K562 (cell line): ENCODE results near the gene CTSK. TPM values are rescaled to one million over a fixed set of nuclear protein-coding genes. Genes with fewer than 3 reads are reported as not detected.
"Not testable (repeated sequence)": the region's sequence is repeated elsewhere in the genome, so short reads cannot be mapped to it uniquely, and the experiment has no call there.

Experiments used
- ATAC-seq: fragments of 200-7000 bp; cut with Tn5 transposase; 3 replicates; pipeline ENCODE4 v1.9.1; 2020; ENCODE audit warnings: moderate library complexity
- BruUV-seq: library from RNA; stranded (reverse); fragments of 400-500 nt; replicated peaks from 2 replicates; lab custom pipeline; 2021; lab: Mats Ljungman, UMichigan
- CTCF ChIA-PET: fragments of 300-600 bp; formaldehyde crosslinking; extraction: SDS; loops from one replicate; lab custom pipeline; 2021; ENCODE audit warnings: low intra/inter-chr PET ratio; lab: Yijun Ruan, JAX
- POLR2A ChIA-PET: fragments of 300-600, 350-650 bp; sonication (Branson Sonifier 250); formaldehyde crosslinking; extraction: SDS; loops from one replicate; lab custom pipeline; 2021; ENCODE audit warnings: antibody characterized with exemption, inconsistent platforms; lab: Yijun Ruan, JAX
- DNase-seq, 4 experiments: peaks; one replicate each; pipeline versions ENCODE4 v3.0.0 to v3.0.0-alpha.2; 2011 to 2018; ENCODE audit warnings: low spot score in 3 of 4, mixed read lengths in 3 of 4; ENCODE audit errors: extremely low read depth in 1 of 4
- FAIRE-seq: peaks from 2 replicates; lab custom pipeline; 2011; peaks lifted over from hg19 to GRCh38; lab: Jason Lieb, UNC
- H2AFZ ChIP-seq: 2 replicates; pipeline ENCODE4 v1.6.0; 2011; ENCODE audit warnings: low read depth, low read length, control low read depth, inconsistent platforms
- H3K27ac ChIP-seq: fragments of 200-600 bp; 3 replicates; pipeline ENCODE4 v1.8.0; 2011; ENCODE audit warnings: low read depth, mild to moderate bottlenecking, control low read depth, inconsistent platforms, low read length, moderate library complexity, mixed read lengths; ENCODE audit errors: extremely low read depth
- H3K27me3 ChIP-seq, 2 experiments: fragments of 300-600 bp in 1 of 2; 2 replicates in 1 of 2; 3 replicates in 1 of 2; pipeline versions ENCODE4 v1.6.0 to v1.8.0; 2011; ENCODE audit warnings: inconsistent platforms in 2 of 2, low read length in 2 of 2, mild to moderate bottlenecking in 1 of 2, mixed read lengths in 1 of 2, moderate library complexity in 1 of 2; ENCODE audit not compliant: control insufficient read depth in 2 of 2, insufficient read depth in 2 of 2
- H3K36me3 ChIP-seq: fragments of 300-600 bp; 3 replicates; pipeline ENCODE4 v1.8.0; 2011; ENCODE audit warnings: mild to moderate bottlenecking, low read length, inconsistent platforms; ENCODE audit not compliant: control insufficient read depth, insufficient read depth
- H3K4me1 ChIP-seq, 2 experiments: fragments of 200-600 bp in 1 of 2; replicated peaks in 1 of 2; 2 replicates in 1 of 2; 3 replicates in 1 of 2; pipeline versions ENCODE4 v1.5.1 to v1.8.0; 2011; ENCODE audit warnings: inconsistent platforms in 2 of 2, low read length in 2 of 2, mild to moderate bottlenecking in 1 of 2, mixed read lengths in 1 of 2, moderate library complexity in 1 of 2; ENCODE audit not compliant: control insufficient read depth in 2 of 2, insufficient read depth in 2 of 2
- H3K4me2 ChIP-seq: 2 replicates; pipeline ENCODE4 v1.6.1; 2011; ENCODE audit warnings: low read length, control low read depth, inconsistent platforms, mixed read lengths; ENCODE audit not compliant: insufficient read depth
- H3K4me3 ChIP-seq: fragments of 200-600 bp; sonication (generic), shearing (Covaris generic); 2 replicates; pipeline ENCODE4 v1.5.1; 2016; ENCODE audit warnings: control low read depth, inconsistent platforms
- H3K79me2 ChIP-seq: fragments of 200-600 bp; 3 replicates; pipeline ENCODE4 v1.8.0; 2011; ENCODE audit warnings: low read length, inconsistent platforms; ENCODE audit not compliant: control insufficient read depth, insufficient read depth
- H3K9ac ChIP-seq, 2 experiments: 2 replicates each; pipeline versions ENCODE4 v1.6.0 to v1.6.1; 2011; ENCODE audit warnings: low read depth in 2 of 2, low read length in 2 of 2, control low read depth in 1 of 2, inconsistent platforms in 1 of 2, mild to moderate bottlenecking in 1 of 2, mixed read lengths in 1 of 2; ENCODE audit not compliant: insufficient read depth in 1 of 2
- H3K9me1 ChIP-seq: one replicate; pipeline ENCODE4 v1.6.0; 2011; ENCODE audit warnings: inconsistent platforms, mild to moderate bottlenecking, low read length, moderate library complexity; ENCODE audit not compliant: control insufficient read depth, insufficient read depth
- H3K9me3 ChIP-seq: replicated peaks from 2 replicates; pipeline ENCODE4 v1.5.1; 2011; ENCODE audit warnings: low read depth, low read length, inconsistent platforms; ENCODE audit not compliant: control insufficient read depth, insufficient read depth
- H4K20me1 ChIP-seq: replicated peaks from 2 replicates; pipeline ENCODE4 v1.6.1; 2011; ENCODE audit warnings: low read length, inconsistent platforms, mixed read lengths; ENCODE audit not compliant: control insufficient read depth, insufficient read depth
- BDP1 ChIP-seq: IDR thresholded peaks from 3 replicates; pipeline ENCODE4 v1.6.1; 2011; ENCODE audit not compliant: insufficient read length, insufficient read depth
- CBFB ChIP-seq: sonication (generic); formaldehyde crosslinking; IDR thresholded peaks from 2 replicates; pipeline ENCODE4 v1.4.0; 2020; ENCODE audit warnings: mild to moderate bottlenecking, missing genetic modification reagents
- MCM3 ChIP-seq: fragments of 450-650 bp; IDR thresholded peaks from 2 replicates; pipeline ENCODE4 v1.6.1; 2016
- MTA1 ChIP-seq: fragments of 450-650 bp; IDR thresholded peaks from 2 replicates; pipeline ENCODE4 v1.6.1; 2017; ENCODE audit warnings: borderline replicate concordance
- RB1 ChIP-seq: fragments of 450-650 bp; IDR thresholded peaks from 2 replicates; pipeline ENCODE4 v1.6.1; 2017; ENCODE audit warnings: low read depth, mild to moderate bottlenecking
- XRCC4 ChIP-seq: IDR thresholded peaks from one replicate; pipeline ENCODE4 v1.6.1; 2011; ENCODE audit not compliant: insufficient read depth, insufficient read length; ENCODE audit errors: extremely low read depth
- ZNF41 ChIP-seq: fragments of 250-450 bp; sonication (Bioruptor Pico); conservative IDR thresholded peaks from 2 replicates; pipeline ENCODE4 v1.4.0; 2020; ENCODE audit warnings: mild to moderate bottlenecking
- ZNF699 ChIP-seq: fragments of 250-450 bp; sonication (Bioruptor Pico); IDR thresholded peaks from 2 replicates; pipeline ENCODE4 v1.8.0; 2021; ENCODE audit warnings: mild to moderate bottlenecking, moderate library complexity; ENCODE audit not compliant: insufficient replicate concordance
- WGBS: fragments of 100-300 bp; shearing (Covaris generic); methylation state at CpG from one replicate; pipeline ENCODE4 v1.1.6; 2016; ENCODE audit warnings: low coverage, mixed read lengths; ENCODE audit not compliant: insufficient coverage; ENCODE audit errors: missing lambda C conversion rate; 5-methylcytosine and 5-hydroxymethylcytosine counted together
- in situ Hi-C: fragments of 300-500 bp; cut with MboI; formaldehyde crosslinking; loops from 4 replicates; pipeline ENCODE4 v1.15.0; 2018; ENCODE audit warnings: inconsistent platforms, mixed read lengths
- intact Hi-C: fragments of 100-400 bp; cut with micrococcal nuclease; formaldehyde crosslinking; loops from 2 replicates; pipeline ENCODE4 v1.14.2; 2022
- polyA plus RNA-seq, 8 experiments: library from polyadenylated mRNA; depleted of rRNA in 4 of 8; stranded (reverse) in 5 of 8; unstranded in 3 of 8; fragments of >200 nt; fragmentation: Nextera tagmentation in 2 of 8; fragmentation: Illumina TruSeq in 1 of 8; extraction: Ambion mirVana in 2 of 8; extraction: Trizol in 1 of 8; gene quantifications; 2 replicates each; pipeline versions ENCODE4 v1.2.1 to v1.2.3, GENCODE V29; 2011 to 2014; ENCODE audit warnings: inconsistent platforms in 1 of 8, missing spikeins in 1 of 8
- total RNA-seq, 7 experiments: library from RNA; depleted of rRNA in 6 of 7; stranded (reverse); fragments of >200 nt in 6 of 7; fragmentation: Illumina TruSeq in 2 of 7; extraction: Trizol in 2 of 7; gene quantifications; 2 replicates each; pipeline versions ENCODE4 v1.2.1 to v1.2.3, GENCODE V29; 2011 to 2021; ENCODE audit warnings: low replicate concordance in 1 of 7
- TF ChIP-seq, protein P1 (sequence below): sonication (generic); formaldehyde crosslinking; IDR thresholded peaks from 2 replicates; pipeline ENCODE4 v1.8.1; 2023; ENCODE audit warnings: mild to moderate bottlenecking, missing genetic modification reagents
- TF ChIP-seq, protein P2 (sequence below): fragments of 250-450 bp; sonication (Bioruptor Pico); IDR thresholded peaks from 2 replicates; pipeline ENCODE4 v1.5.1; 2021; ENCODE audit warnings: mild to moderate bottlenecking

The CTSK gene
- total and polyA plus RNA-seq, 9 of the 15 experiments (the other 6 are each of a cell fraction or from before 2014, with no cell fraction given), result 0.84 to 2.5 (median 1.3) TPM

DNA sequence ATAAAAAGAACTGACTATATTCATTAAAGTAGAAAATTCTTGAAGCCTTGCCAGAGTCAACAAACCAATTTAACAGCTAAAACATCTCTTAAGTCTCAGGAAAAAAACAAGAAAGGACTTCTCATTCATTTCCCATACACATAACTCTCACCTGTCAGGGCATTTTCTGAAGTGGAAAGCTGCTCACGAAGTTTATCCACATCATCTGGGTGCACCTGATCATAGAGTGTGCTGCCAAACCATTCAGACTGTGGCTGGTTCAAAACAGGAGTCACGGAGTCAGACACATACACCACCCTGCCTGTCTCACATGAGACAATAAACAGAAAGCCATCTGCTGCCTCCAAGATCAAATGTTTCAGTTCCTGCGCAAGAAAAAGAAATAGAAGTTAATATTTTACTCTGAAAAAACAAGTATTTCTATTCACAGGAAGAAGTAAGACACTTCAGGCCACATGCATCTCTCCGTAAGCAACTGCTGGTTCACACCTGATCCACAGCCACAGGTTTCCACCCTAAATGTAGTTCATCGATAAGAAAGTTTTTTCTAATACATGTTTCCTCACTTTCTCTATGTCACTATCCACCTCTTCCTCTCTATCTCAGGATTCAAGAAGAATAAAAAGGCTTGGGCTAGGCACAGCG, 28.2 kb upstream of the CTSK start:
- DNase-seq, result no peak
- ChIA-PET CTCF (no interaction called here), POLR2A (interaction anchor here (0.6 to 1.0 kb wide), 2 partner anchors 11 to 1548 kb away, joined by 3 read pairs; no protein-coding TSS in a partner anchor)
- no TSS peak for BruUV-seq
- H3K9me3 ChIP-seq, result no peaks in the 10 kb centered on the region
- no peak overlapping the region for H2AFZ ChIP-seq
- H3K4me2 ChIP-seq, result no peak overlapping the region
- no peaks in the 10 kb centered on the region for H3K9me1 ChIP-seq
- H3K36me3 ChIP-seq, result peaks cover 68% of the 10 kb centered on the region
- intact Hi-C loops (loop anchor here (10.0 kb wide), 2 partner anchors 89 to 159 kb away; partner anchors contain the start of gene SETDB1), in situ Hi-C loops (no loop called here)
- 85% methylated on average over 6 of the region's 6 CpGs for WGBS
- peak; percentile 49 for FAIRE-seq
- no peaks in the 10 kb centered on the region for H3K27me3 ChIP-seq
- ATAC-seq, result no peak
- no peak overlapping the region for H3K4me3 ChIP-seq
- no peak overlapping the region for H3K27ac ChIP-seq
- no peaks in the 10 kb centered on the region for H4K20me1 ChIP-seq
- no peaks in the 10 kb centered on the region for H3K79me2 ChIP-seq
- no peak overlapping the region for H3K9ac ChIP-seq
- no peaks in the 10 kb centered on the region for H3K4me1 ChIP-seq
- TF ChIP-seq XRCC4 (no peak), ZNF699 (CRISPR knock-in tag) (no peak), CBFB (no peak), ZNF41 (CRISPR knock-in tag) (no peak), BDP1 (no peak), MTA1 (no peak), MCM3 (no peak), RB1 (no peak)
- TF ChIP-seq, protein P1, sequence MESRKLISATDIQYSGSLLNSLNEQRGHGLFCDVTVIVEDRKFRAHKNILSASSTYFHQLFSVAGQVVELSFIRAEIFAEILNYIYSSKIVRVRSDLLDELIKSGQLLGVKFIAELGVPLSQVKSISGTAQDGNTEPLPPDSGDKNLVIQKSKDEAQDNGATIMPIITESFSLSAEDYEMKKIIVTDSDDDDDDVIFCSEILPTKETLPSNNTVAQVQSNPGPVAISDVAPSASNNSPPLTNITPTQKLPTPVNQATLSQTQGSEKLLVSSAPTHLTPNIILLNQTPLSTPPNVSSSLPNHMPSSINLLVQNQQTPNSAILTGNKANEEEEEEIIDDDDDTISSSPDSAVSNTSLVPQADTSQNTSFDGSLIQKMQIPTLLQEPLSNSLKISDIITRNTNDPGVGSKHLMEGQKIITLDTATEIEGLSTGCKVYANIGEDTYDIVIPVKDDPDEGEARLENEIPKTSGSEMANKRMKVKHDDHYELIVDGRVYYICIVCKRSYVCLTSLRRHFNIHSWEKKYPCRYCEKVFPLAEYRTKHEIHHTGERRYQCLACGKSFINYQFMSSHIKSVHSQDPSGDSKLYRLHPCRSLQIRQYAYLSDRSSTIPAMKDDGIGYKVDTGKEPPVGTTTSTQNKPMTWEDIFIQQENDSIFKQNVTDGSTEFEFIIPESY (CRISPR knock-in tag), result no peak
- TF ChIP-seq, protein P2, sequence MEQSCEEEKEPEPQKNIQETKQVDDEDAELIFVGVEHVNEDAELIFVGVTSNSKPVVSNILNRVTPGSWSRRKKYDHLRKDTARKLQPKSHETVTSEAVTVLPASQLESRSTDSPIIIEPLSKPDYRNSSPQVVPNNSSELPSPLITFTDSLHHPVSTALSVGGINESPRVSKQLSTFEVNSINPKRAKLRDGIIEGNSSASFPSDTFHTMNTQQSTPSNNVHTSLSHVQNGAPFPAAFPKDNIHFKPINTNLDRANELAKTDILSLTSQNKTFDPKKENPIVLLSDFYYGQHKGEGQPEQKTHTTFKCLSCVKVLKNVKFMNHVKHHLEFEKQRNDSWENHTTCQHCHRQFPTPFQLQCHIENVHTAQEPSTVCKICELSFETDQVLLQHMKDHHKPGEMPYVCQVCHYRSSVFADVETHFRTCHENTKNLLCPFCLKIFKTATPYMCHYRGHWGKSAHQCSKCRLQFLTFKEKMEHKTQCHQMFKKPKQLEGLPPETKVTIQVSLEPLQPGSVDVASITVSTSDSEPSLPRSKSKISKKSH, result no peak

DNA sequence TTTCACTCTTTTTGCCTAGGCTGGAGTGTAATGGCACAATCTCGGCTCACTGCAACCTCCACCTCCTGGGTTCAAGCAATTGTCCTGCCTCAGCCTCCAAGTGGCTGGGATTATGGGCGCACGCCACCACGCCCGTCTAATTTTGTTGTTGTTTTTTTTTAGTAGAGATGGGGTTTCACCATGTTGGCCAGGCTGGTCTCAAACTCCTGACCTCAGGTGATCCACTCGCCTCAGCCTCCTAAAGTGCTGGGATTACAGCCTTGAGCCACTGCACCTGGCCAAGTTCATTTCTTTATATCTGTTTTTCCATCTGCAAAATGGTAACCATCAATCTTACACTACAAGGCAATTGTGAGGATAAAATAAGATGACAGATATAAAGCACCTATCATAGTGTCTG, 25.9 kb upstream of the CTSK start:
- in situ Hi-C loops, H3K9me1 ChIP-seq, H3K79me2 ChIP-seq, H3K27me3 ChIP-seq, BruUV-seq, H3K4me2 ChIP-seq, H3K4me3 ChIP-seq, H3K27ac ChIP-seq, DNase-seq, H4K20me1 ChIP-seq, H3K9ac ChIP-seq, ATAC-seq, CTCF ChIA-PET, H3K4me1 ChIP-seq, H3K9me3 ChIP-seq, FAIRE-seq, H2AFZ ChIP-seq: not testable (repeated sequence)
- 88% methylated on average over 6 of the region's 6 CpGs for WGBS
- H3K36me3 ChIP-seq, result peaks cover 77% of the 10 kb centered on the region
- intact Hi-C loops, result loop anchor here (10.0 kb wide), 2 partner anchors 91 to 161 kb away; partner anchors contain the start of gene SETDB1
- POLR2A ChIA-PET, result interaction anchor here (0.7 to 1.5 kb wide), 2 partner anchors 11 to 63 kb away, joined by 4 to 7 read pairs; no protein-coding TSS in a partner anchor
